H1 (cell line): ENCODE data around the gene AIF1L. TPM values are rescaled to one million over a fixed set of nuclear protein-coding genes. Genes with fewer than 3 reads are reported as not detected.

Experiments
- CTCF ChIA-PET: fragments of 300-600 bp; sonication (Branson Sonifier 250); formaldehyde crosslinking; loops from one replicate; lab custom pipeline; 2021; ENCODE audit not compliant: partially characterized antibody; lab: Charles Lee
- POLR2A ChIA-PET: fragments of 300-600 bp; sonication (Branson Sonifier 250); formaldehyde crosslinking; loops from one replicate; lab custom pipeline; 2021; ENCODE audit warnings: inconsistent platforms; ENCODE audit not compliant: partially characterized antibody; lab: Charles Lee
- DNase-seq, 2 experiments: peaks; one replicate each; pipeline versions ENCODE4 v3.0.0 to v3.0.0-alpha.2; 2010 to 2022; ENCODE audit warnings: low spot score in 2 of 2, low read depth in 1 of 2, mixed read lengths in 1 of 2
- FAIRE-seq: peaks from 2 replicates; lab custom pipeline; 2011; peaks lifted over from hg19 to GRCh38; lab: Jason Lieb, UNC
- H2AFZ ChIP-seq: 2 replicates; pipeline ENCODE4 v1.8.1; 2012; ENCODE audit warnings: low read length, inconsistent platforms
- H2AK5ac ChIP-seq: 2 replicates; pipeline ENCODE4 v1.6.1; 2013; ENCODE audit warnings: low read depth, low read length
- H2BK120ac ChIP-seq: replicated peaks from 2 replicates; pipeline ENCODE3; 2013; ENCODE audit warnings: low read depth, low read length, inconsistent platforms
- H2BK12ac ChIP-seq: 2 replicates; pipeline ENCODE4 v1.6.1; 2013; ENCODE audit warnings: low read depth, low read length
- H2BK15ac ChIP-seq: 2 replicates; pipeline ENCODE4 v1.6.1; 2013; ENCODE audit warnings: low read length
- H2BK20ac ChIP-seq: 2 replicates; pipeline ENCODE4 v1.6.1; 2013; ENCODE audit warnings: low read length
- H2BK5ac ChIP-seq: 2 replicates; pipeline ENCODE4 v1.6.1; 2013; ENCODE audit warnings: low read depth, low read length
- H3K14ac ChIP-seq: 2 replicates; pipeline ENCODE4 v1.6.1; 2013; ENCODE audit warnings: inconsistent platforms; ENCODE audit not compliant: insufficient read length
- H3K18ac ChIP-seq: 2 replicates; pipeline ENCODE4 v1.6.1; 2013; ENCODE audit warnings: low read length; ENCODE audit errors: extremely low read depth
- H3K23ac ChIP-seq: 2 replicates; pipeline ENCODE4 v1.6.1; 2013; ENCODE audit warnings: inconsistent platforms; ENCODE audit not compliant: insufficient read length
- H3K23me2 ChIP-seq: 2 replicates; pipeline ENCODE4 v1.6.1; 2013; ENCODE audit warnings: low read depth, low read length
- H3K27ac ChIP-seq: 2 replicates; pipeline ENCODE4 v1.6.1; 2011; ENCODE audit warnings: low read depth, low read length, inconsistent platforms
- H3K27me3 ChIP-seq, 4 experiments: replicated peaks in 1 of 4; 1 replicate in 1 of 4; 2 replicates in 3 of 4; pipeline versions ENCODE4 v1.6.1 to v1.8.1; 2011 to 2013; ENCODE audit warnings: low read length in 3 of 4, mild to moderate bottlenecking in 3 of 4, inconsistent platforms in 2 of 4, mixed read lengths in 2 of 4, moderate library complexity in 1 of 4; ENCODE audit not compliant: control insufficient read depth in 3 of 4, insufficient read depth in 3 of 4; ENCODE audit errors: extremely low read depth in 1 of 4
- H3K36me3 ChIP-seq, 4 experiments: 2 replicates each; pipeline versions ENCODE4 v1.6.1 to v1.8.1; 2011 to 2013; ENCODE audit warnings: mild to moderate bottlenecking in 4 of 4, low read length in 3 of 4, moderate library complexity in 2 of 4, control low read depth in 1 of 4, inconsistent platforms in 1 of 4; ENCODE audit not compliant: insufficient read depth in 4 of 4, control insufficient read depth in 2 of 4
- H3K4ac ChIP-seq: replicated peaks from 2 replicates; pipeline ENCODE3; 2013; ENCODE audit warnings: low read length, low read depth, mixed read lengths, inconsistent platforms; ENCODE audit not compliant: insufficient read length
- H3K4me1 ChIP-seq, 4 experiments: replicated peaks in 1 of 4; 1 replicate in 1 of 4; 2 replicates in 3 of 4; pipeline versions ENCODE4 v1.6.1 to v1.8.1; 2011 to 2013; ENCODE audit warnings: low read length in 3 of 4, inconsistent platforms in 2 of 4, mixed read lengths in 1 of 4; ENCODE audit not compliant: insufficient read depth in 4 of 4, control insufficient read depth in 3 of 4
- H3K4me2 ChIP-seq, 2 experiments: 2 replicates each; pipeline versions ENCODE4 v1.6.1 to v1.8.1; 2011 to 2013; ENCODE audit warnings: low read depth in 2 of 2, low read length in 2 of 2, control low read depth in 1 of 2, inconsistent platforms in 1 of 2, mild to moderate bottlenecking in 1 of 2; ENCODE audit not compliant: insufficient read depth in 1 of 2
- H3K4me3 ChIP-seq, 4 experiments: fragments of 200-600, 300-600 bp in 1 of 4; sonication (generic), shearing (Covaris generic), sonication (Bioruptor Twin) in 1 of 4; 2 replicates each; pipeline versions ENCODE4 v1.5.1 to v1.8.1; 2011 to 2016; ENCODE audit warnings: low read length in 4 of 4, low read depth in 3 of 4, control low read depth in 2 of 4, inconsistent platforms in 2 of 4, mild to moderate bottlenecking in 2 of 4, mixed read lengths in 1 of 4, moderate library complexity in 1 of 4; ENCODE audit not compliant: insufficient read depth in 2 of 4; ENCODE audit errors: extremely low read depth in 1 of 4
- H3K56ac ChIP-seq: replicated peaks from 2 replicates; pipeline ENCODE3; 2013; ENCODE audit warnings: low read depth, mild to moderate bottlenecking, mixed read lengths, low read length, inconsistent platforms; ENCODE audit not compliant: insufficient read length
- H3K79me1 ChIP-seq: 2 replicates; pipeline ENCODE4 v1.6.1; 2013; ENCODE audit warnings: low read depth, low read length, control low read depth
- H3K79me2 ChIP-seq, 2 experiments: 2 replicates each; pipeline versions ENCODE4 v1.6.1 to v1.8.1; 2012 to 2013; ENCODE audit warnings: low read length in 2 of 2, mild to moderate bottlenecking in 2 of 2, inconsistent platforms in 1 of 2; ENCODE audit not compliant: insufficient read depth in 2 of 2, control insufficient read depth in 1 of 2
- H3K9ac ChIP-seq, 4 experiments: replicated peaks in 1 of 4; 1 replicate in 1 of 4; 2 replicates in 3 of 4; pipeline versions ENCODE4 v1.6.1 to v1.8.1; 2011 to 2013; ENCODE audit warnings: low read depth in 3 of 4, low read length in 3 of 4, control low read depth in 2 of 4, mild to moderate bottlenecking in 2 of 4, moderate library complexity in 2 of 4, inconsistent platforms in 1 of 4; ENCODE audit errors: extremely low read depth in 1 of 4
- H3K9me3 ChIP-seq, 2 experiments: 2 replicates each; pipeline versions ENCODE4 v1.6.1 to v1.8.1; 2012 to 2013; ENCODE audit warnings: mild to moderate bottlenecking in 2 of 2, moderate library complexity in 2 of 2, control low read depth in 1 of 2, inconsistent platforms in 1 of 2, low read depth in 1 of 2, low read length in 1 of 2, mixed read lengths in 1 of 2; ENCODE audit not compliant: insufficient read depth in 2 of 2
- H4K20me1 ChIP-seq, 2 experiments: replicated peaks in 1 of 2; 2 replicates each; pipeline versions ENCODE3 to v1.8.1; 2011 to 2013; ENCODE audit warnings: inconsistent platforms in 2 of 2, low read length in 2 of 2, mild to moderate bottlenecking in 1 of 2; ENCODE audit not compliant: insufficient read depth in 2 of 2, control insufficient read depth in 1 of 2
- H4K5ac ChIP-seq: 2 replicates; pipeline ENCODE4 v1.6.1; 2013; ENCODE audit warnings: low read length, low read depth, mixed read lengths, inconsistent platforms; ENCODE audit not compliant: insufficient read length
- H4K8ac ChIP-seq: 2 replicates; pipeline ENCODE4 v1.8.0; 2013; ENCODE audit warnings: mild to moderate bottlenecking, moderate library complexity, low read length, inconsistent platforms; ENCODE audit not compliant: insufficient read depth; ENCODE audit errors: extremely low read depth
- H4K91ac ChIP-seq: replicated peaks from 2 replicates; pipeline ENCODE3; 2013; ENCODE audit warnings: low read length, mixed read lengths, inconsistent platforms; ENCODE audit not compliant: insufficient read length
- ASH2L ChIP-seq: fragments of 200-600, 300-600 bp; sonication (generic); IDR thresholded peaks from one replicate; pipeline ENCODE4 v1.7.1; 2017; ENCODE audit warnings: low read length
- BACH1 ChIP-seq: IDR thresholded peaks from 2 replicates; pipeline ENCODE4 v1.6.1; 2012; ENCODE audit warnings: low read length, improper control_type of control experiment
- BCL11A ChIP-seq, 2 experiments: IDR thresholded peaks; one replicate each; pipeline ENCODE4 v1.6.1; 2011; ENCODE audit warnings: low read depth in 2 of 2, low read length in 2 of 2, mild to moderate bottlenecking in 2 of 2
- CHD1 ChIP-seq: IDR thresholded peaks from 2 replicates; pipeline ENCODE4 v1.6.1; 2012; ENCODE audit warnings: low read depth, low read length, improper control_type of control experiment
- CHD2 ChIP-seq: IDR thresholded peaks from 2 replicates; pipeline ENCODE4 v1.6.1; 2012; ENCODE audit warnings: low read length, improper control_type of control experiment
- EZH2 ChIP-seq: fragments of 200-600 bp; sonication (generic); IDR thresholded peaks from 2 replicates; pipeline ENCODE4 v1.7.1; 2012; ENCODE audit warnings: low read depth, mild to moderate bottlenecking, moderate library complexity, low read length, inconsistent platforms; ENCODE audit not compliant: severe bottlenecking
- GTF2F1 ChIP-seq: IDR thresholded peaks from 2 replicates; pipeline ENCODE4 v1.6.1; 2012; ENCODE audit warnings: low read depth, low read length, improper control_type of control experiment, borderline replicate concordance
- MAFK ChIP-seq: IDR thresholded peaks from 2 replicates; pipeline ENCODE4 v1.6.1; 2012; ENCODE audit warnings: low read depth, mild to moderate bottlenecking, improper control_type of control experiment, low read length
- NRF1 ChIP-seq: IDR thresholded peaks from 2 replicates; pipeline ENCODE4 v1.6.1; 2011; ENCODE audit warnings: mild to moderate bottlenecking, low read depth, low read length, improper control_type of control experiment
- RAD21 ChIP-seq, 2 experiments: IDR thresholded peaks in 1 of 2; conservative IDR thresholded peaks in 1 of 2; 2 replicates each; pipeline ENCODE4 v1.6.1; 2011; ENCODE audit warnings: low read depth in 2 of 2, low read length in 2 of 2, improper control_type of control experiment in 1 of 2, inconsistent platforms in 1 of 2, mild to moderate bottlenecking in 1 of 2, moderate library complexity in 1 of 2
- RNF2 ChIP-seq: fragments of 200-900, 300-1000 bp; sonication (generic); IDR thresholded peaks from 2 replicates; pipeline ENCODE4 v1.7.1; 2016; ENCODE audit warnings: borderline replicate concordance, low read depth, mild to moderate bottlenecking, antibody characterized with exemption, low read length; ENCODE audit not compliant: poor library complexity, severe bottlenecking; ENCODE audit errors: missing control alignments
- TAF7 ChIP-seq: optimal IDR thresholded peaks from 2 replicates; pipeline ENCODE3; 2011; ENCODE audit warnings: low read depth, mild to moderate bottlenecking, inconsistent platforms, low read length, moderate library complexity, borderline replicate concordance
- WGBS, 2 experiments: shearing (Covaris generic) in 1 of 2; methylation state at CpG; one replicate each; pipeline versions ENCODE4 v1.1.6 to v1.1.7; 2013 to 2015; ENCODE audit warnings: low lambda C conversion rate in 2 of 2, mixed read lengths in 2 of 2, inconsistent platforms in 1 of 2, low coverage in 1 of 2, missing lambda C conversion rate in 1 of 2; ENCODE audit not compliant: insufficient replicate concordance in 2 of 2, insufficient coverage in 1 of 2, insufficient read length in 1 of 2; ENCODE audit errors: extremely low coverage in 1 of 2, missing lambda C conversion rate in 1 of 2; 5-methylcytosine and 5-hydroxymethylcytosine counted together
- polyA plus RNA-seq, 7 experiments: library from polyadenylated mRNA; depleted of rRNA in 3 of 7; stranded (reverse) in 5 of 7; unstranded in 2 of 7; fragments of >200 nt in 5 of 7; fragments of 200-250 nt in 2 of 7; gene quantifications; 1 replicate in 5 of 7; 2 replicates in 1 of 7; 4 replicates in 1 of 7; pipeline versions ENCODE4 v1.2.1 to v1.2.3, GENCODE V29; 2011 to 2013; ENCODE audit warnings: missing spikeins in 2 of 7, mixed read lengths in 2 of 7
- total RNA-seq: library from RNA; stranded (reverse); fragmentation: NEBNext Ultra II Directional; extraction: Animal tissue kit (Norgen Biotek cat#: 25700); gene quantifications from 2 replicates; pipeline ENCODE4 v1.2.1, GENCODE V29; 2021
- TF ChIP-seq, protein P1 (sequence below): IDR thresholded peaks from 2 replicates; pipeline ENCODE4 v1.6.1; 2012; ENCODE audit warnings: inconsistent platforms

Gene AIF1L
- total and polyA plus RNA-seq, 2 of the 8 experiments (the other 6 are each of a cell fraction or from before 2014, with no cell fraction given) = 70.7 to 149 TPM

DNA sequence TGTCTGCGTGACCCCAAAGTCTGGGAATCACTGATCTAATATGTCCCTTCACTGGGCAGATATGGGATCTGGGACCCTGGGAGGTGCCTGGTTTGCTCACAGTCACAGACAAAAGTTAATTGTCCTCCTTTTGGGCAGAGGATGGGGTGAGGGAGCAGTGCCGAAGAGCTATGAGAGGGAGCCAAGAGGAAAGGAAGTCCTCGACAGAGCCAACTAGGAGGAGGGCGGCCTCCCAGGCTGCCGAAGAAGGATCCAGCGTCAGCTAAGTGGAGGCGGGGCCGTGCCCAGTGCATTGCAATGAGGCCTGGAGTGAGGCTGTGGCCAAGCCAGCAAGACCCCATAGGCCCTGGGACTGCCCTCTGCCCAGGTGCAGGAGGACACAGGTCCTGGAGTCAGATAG, 11.4 kb downstream of the AIF1L start:
- Histone ChIP-seq H4K20me1 (peaks cover 0 to 2% of the 10 kb centered on the region in 2 experiments), H4K8ac (no peak overlapping the region), H3K27ac (no peak overlapping the region), H2AK5ac (no peak overlapping the region), H3K56ac (no peak overlapping the region), H3K9me3 (no peaks in the 10 kb centered on the region), H2BK12ac (no peak overlapping the region), H4K5ac (no peak overlapping the region), H2BK15ac (no peak overlapping the region), H3K23ac (no peak overlapping the region), H3K79me1 (no peaks in the 10 kb centered on the region; the same call in none of the 2 replicates), H2BK20ac (no peak overlapping the region), H3K18ac (no peak overlapping the region), H4K91ac (no peak overlapping the region), H3K36me3 (peaks cover 12 to 37% (median 13%) of the 10 kb centered on the region in 4 experiments; a peak in 7 of 8 replicates), H3K79me2 (no peaks in the 10 kb centered on the region), H2BK120ac (no peak overlapping the region), H3K14ac (no peak overlapping the region), H2AFZ (no peak overlapping the region), H3K4me2 (no peak overlapping the region), H3K4me1 (peaks cover 11 to 40% (median 28%) of the 10 kb centered on the region in 4 experiments), H3K27me3 (no peaks in the 10 kb centered on the region), H3K9ac (no peak overlapping the region), H2BK5ac (no peak overlapping the region), H3K23me2 (no peaks in the 10 kb centered on the region), H3K4ac (no peak overlapping the region), H3K4me3 (no peak overlapping the region)
- WGBS, 2 experiments = 91% methylated on average over 8 of the region's 8 CpGs; no CpG with 5 or more reads in 1 of the 2 experiments
- POLR2A ChIA-PET = interaction anchor here (29.0 to 32.4 kb wide), 2 partner anchors 4 to 10 kb away, joined by 751 read pairs; partner anchors contain the start of genes AIF1L and NUP214
- CTCF ChIA-PET = interaction anchor here (1.0 to 1.8 kb wide), 4 partner anchors 9 to 61 kb away, joined by 3 to 10 read pairs (median 4); no protein-coding TSS in a partner anchor
- FAIRE-seq (no peak), DNase-seq (no peak)
- TF ChIP-seq ASH2L (no peak), RNF2 (no peak), CHD1 (no peak), RAD21 (IDR thresholded peaks at IDR 0.05 in 1 of 2, conservative IDR thresholded peaks at IDR 0.05 in 1 of 2; ENCODE audit: low read depth in 2 of 2, low read length in 2 of 2) (no peak), CHD2 (no peak), BACH1 (no peak), TAF7 (no peak), NRF1 (no peak), EZH2 (no peak), GTF2F1 (no peak), MAFK (no peak), BCL11A (IDR thresholded peaks at IDR 0.05; ENCODE audit: low read depth in 2 of 2, low read length in 2 of 2) (no peak)
- TF ChIP-seq, protein P1, sequence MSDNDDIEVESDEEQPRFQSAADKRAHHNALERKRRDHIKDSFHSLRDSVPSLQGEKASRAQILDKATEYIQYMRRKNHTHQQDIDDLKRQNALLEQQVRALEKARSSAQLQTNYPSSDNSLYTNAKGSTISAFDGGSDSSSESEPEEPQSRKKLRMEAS = no peak
